ENCODE results near the gene ALOX12B.
"Not testable (repeated sequence)": the region's sequence is repeated elsewhere in the genome, so short reads cannot be mapped to it uniquely, and the experiment has no call there.

The ALOX12B gene

DNA sequence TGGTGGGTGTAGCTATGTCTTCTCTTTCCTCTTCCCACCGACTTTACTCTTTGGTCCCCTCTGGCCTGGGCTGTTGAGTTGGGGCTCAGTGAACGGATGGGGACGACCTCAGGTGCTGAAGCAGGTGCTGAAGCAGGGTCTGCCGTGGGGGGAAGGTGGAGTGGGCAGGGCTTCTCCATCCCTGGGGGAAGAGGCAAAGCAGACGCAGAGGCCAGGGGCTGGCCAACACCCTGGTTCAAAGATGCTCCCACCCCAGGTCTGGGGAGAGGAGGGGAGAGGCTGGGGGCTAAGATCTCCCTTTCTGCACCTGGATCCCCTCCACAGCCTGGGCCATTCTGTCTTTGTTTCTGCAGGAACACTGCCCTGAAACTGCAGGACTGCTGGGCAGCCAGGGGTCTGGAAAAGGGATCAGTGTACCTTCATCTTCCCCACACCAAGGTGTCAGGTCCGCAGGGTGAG lies 22.9 kb downstream of the ALOX12B start:
- DNase-seq (ENCODE audit: low read depth, low spot score), result no peak

GRCh38 chr17:8063761-8064534 lies 23.6 kb downstream of the ALOX12B start:
- no peak for DNase-seq (ENCODE audit: low read depth, low spot score)

DNA sequence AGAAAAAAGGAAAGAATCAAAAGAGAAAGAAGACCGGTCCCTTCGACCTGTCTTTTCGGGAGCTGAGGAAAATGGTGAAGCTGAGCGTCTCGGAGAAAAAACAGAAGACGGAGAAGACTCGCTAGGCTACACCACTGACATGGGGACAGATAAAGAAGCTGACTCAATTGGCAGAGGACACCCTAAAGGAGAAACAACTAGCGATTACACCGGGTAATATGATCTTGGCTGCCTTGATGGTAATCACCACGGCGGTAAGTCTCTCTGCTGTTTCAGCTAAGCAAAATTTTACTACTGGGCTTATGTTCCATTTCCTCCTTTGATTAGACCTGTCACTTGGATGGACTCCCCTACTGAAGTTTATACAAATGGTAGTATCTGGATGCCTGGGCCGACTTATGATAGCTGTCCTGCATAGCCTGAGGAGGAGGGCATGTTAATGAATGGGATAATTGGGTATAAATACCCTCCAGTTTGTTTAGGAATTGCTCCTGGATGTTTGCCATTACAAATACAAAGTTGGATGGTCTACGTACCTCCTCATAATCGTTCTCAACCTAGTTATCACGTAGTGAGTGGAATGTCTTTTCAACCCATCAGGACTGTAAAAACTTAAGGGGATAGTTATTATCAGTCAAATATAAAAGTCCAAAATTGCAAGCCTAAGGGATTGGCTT lies 24.6 kb downstream of the ALOX12B start:
- no peak for DNase-seq (ENCODE audit: low read depth, low spot score)

DNA sequence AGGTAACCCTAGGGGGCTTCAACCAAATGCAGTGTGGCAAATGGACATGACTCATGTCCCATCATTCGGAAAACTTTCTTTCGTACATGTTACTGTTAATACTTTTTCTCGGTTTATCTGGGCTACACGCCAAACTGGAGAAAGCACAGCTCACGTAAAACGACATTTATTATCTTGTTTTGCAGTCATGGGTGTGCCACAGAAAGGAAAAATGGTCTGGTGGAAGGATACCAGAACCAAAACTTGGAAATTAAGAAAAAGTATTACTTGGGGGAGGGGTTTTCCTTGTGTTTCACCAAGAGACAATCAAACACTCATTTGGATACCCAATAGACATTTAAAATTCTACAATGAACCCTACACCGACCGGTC lies 25.1 kb downstream of the ALOX12B start:
- no peak for DNase-seq (ENCODE audit: low read depth, low spot score)

GRCh38 chr17:8061851-8062250 lies 25.7 kb downstream of the ALOX12B start:
- DNase-seq (ENCODE audit: low read depth, low spot score), result not testable (repeated sequence)

DNA sequence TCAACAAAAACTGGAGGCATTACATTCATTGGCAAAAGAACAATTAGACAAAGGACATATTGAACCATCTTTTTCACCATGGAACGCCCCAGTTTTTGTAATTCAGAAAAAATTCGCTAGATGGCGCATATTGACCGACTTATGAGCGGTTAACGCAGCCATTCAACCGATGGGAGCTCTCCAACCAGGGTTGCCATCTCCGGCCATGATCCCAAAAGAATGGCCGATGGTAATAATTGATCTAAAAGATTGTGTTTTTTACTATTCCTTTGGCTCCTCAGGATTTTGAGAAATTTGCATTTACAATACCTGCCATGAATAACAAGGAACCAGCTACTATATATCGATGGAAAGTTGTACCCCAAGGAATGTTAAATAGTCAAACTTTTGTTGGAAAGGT lies 27.2 kb downstream of the ALOX12B start:
- peak; percentile 47 for DNase-seq (ENCODE audit: low read depth, low spot score)

DNA sequence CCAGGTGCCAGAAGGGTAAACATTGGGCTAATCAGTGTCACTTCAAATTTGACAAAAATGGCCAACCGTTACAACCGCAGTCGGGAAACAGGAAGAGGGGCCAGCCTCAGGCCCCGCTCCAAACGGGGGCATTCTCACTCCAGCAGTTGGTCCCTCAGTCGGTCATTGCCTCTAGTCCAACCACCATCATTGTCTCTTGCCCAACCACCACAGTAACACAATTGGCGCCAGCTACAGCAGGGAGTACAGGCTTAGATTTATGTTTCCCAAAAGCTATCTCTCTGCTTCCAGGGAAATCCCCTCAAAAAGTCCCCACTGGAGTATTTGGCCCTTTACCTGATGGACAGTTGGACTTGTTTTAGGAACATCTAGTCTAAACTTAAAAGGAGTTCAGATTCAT lies 28.4 kb downstream of the ALOX12B start:
- no peak for DNase-seq (ENCODE audit: low read depth, low spot score)

DNA sequence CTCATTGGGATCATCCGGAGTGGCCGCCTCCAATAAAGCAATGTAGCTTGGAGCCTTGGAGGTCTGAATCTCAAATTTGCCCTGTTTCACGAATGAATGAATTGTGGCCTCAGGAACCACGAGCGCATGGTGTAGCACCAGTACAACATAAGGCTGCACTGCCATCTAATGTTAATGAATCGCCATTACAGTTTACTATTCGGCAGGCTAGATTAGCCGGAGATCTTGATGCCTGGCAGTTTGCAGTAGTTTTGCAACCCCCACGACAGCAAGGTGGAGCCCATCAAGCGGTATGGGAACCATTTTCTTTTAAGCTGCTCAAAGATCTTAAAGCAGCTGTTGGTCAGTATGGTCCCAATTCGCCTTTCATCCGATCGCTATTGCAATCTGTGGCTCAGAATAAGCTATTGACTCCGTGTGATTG lies 29.8 kb downstream of the ALOX12B start:
- DNase-seq (ENCODE audit: low read depth, low spot score), result peak; percentile 14

GRCh38 chr17:8056976-8057625 lies 30.4 kb downstream of the ALOX12B start:
- DNase-seq (ENCODE audit: low read depth, low spot score), result no peak

GRCh38 chr17:8056232-8056975 lies 31.1 kb downstream of the ALOX12B start:
- DNase-seq (ENCODE audit: low read depth, low spot score), result no peak

DNA sequence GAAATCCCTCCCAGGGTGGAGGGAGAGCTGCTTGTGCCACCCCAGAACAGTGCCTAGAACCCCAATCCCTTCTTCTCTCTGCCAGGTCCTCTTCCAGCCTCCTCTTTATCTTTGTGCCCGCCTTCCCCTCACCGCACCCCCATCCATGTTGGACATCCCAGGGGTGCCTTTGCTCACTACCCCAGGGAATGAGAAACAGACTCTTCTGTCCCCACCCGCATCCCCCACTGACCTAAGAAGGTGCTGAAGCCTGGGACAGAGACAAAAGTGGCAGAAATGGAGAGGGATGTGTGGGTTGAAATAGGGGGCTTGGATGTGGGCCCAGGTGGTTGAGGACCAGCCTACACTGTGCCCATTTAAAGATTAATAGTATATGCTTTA lies 31.7 kb downstream of the ALOX12B start:
- DNase-seq (ENCODE audit: low read depth, low spot score), result no peak

GRCh38 chr17:8053600-8053999 lies 33.9 kb downstream of the ALOX12B start:
- no peak for DNase-seq (ENCODE audit: low read depth, low spot score)

- DNase-seq (ENCODE audit: low read depth, low spot score), result no peak
Measured at GRCh38 chr17:8052256-8053252, 35.0 kb downstream of the ALOX12B start.

DNA sequence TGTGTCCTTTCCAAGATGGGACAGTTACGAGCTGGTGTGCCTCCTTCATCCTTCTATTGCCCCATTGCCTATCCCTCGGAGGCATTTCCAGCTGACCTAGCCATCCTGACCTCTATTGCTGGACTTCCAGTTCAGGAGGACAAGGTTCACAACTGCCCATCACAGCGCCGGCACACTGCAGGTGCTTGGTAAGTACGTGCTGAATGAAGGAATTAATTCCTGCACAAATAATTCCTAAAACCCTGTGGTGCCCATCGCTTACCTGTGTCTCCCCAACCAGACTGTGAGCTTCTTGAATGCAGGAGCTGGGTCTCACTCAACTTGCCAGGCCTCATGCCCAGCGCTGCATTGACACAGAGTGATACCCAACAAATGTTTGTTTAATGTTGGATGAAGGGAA lies 35.7 kb downstream of the ALOX12B start:
- no peak for DNase-seq (ENCODE audit: low read depth, low spot score)

DNA sequence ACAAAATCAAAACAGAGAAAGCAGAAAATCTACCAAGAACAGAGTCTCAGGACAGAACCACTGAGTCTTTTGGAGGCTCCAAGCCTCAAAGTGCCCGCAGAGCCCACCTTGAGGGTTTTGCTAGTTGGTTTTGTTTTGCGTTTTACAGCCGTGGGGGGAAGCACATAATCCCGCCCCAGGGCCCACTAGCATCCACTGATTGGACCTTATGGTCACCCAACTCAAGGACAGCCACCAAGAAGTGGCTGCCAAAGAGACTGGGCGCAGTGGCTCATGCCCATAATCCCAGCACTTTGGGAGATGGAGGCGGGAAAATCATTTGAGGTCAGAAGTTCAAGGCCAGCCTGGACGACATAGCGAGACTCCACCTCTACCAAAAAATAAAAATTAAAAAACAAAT lies 38.8 kb downstream of the ALOX12B start:
- DNase-seq (ENCODE audit: low read depth, low spot score), result no peak

- DNase-seq (ENCODE audit: low read depth, low spot score), result no peak
Measured at GRCh38 chr17:8048236-8048635, 39.3 kb downstream of the ALOX12B start.

DNA sequence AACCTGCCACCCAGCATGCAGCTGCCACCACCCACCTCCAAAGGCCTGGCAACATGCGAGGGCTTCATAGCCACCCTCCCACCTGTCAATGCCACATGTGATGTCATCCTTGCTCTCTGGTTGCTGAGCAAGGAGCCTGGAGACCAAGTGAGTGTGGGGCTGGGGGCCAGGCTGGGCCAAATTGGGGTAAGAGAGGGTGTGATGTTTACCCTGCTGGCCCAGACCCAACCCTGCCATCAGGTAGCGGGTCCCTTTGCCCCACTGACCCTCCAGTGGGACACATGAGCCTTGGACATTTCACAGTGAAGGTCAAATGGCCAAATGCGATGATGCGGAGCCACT lies 39.8 kb downstream of the ALOX12B start:
- no peak for DNase-seq (ENCODE audit: low read depth, low spot score)

DNA sequence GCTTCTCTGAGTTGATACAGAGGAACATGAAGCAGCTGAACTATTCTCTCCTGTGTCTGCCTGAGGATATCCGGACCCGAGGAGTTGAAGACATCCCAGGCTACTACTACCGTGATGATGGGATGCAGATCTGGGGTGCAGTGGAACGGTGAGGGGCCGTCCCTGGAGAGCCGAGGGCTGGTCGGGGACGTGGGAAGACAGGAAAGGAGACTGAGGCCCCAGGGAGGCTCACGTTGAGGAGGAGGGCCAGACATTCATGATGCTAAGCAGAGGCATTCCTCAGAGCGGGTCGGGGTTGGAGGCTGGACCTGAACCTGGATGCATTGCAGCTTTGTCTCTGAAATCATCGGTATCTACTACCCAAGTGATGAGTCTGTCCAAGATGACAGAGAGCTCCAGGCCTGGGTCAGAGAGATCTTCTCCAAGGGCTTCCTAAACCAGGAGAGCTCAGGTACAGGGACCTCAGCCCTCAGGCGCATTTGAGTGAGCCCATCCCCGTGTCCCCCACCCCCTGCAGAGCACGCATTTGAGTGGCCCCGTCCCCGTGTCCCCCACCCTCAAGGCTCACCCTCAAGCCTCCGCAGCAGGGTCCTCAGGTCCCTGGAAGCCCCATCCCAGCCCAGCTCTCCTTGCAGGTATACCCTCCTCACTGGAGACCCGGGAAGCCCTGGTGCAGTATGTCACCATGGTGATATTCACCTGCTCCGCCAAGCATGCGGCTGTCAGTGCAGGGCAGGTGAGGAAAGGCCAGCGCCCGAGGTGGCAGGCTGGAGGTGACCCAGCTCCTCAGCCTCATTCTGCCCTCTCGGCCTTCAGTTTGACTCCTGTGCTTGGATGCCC lies 40.4 kb downstream of the ALOX12B start:
- no peak for DNase-seq (ENCODE audit: low read depth, low spot score)

DNA sequence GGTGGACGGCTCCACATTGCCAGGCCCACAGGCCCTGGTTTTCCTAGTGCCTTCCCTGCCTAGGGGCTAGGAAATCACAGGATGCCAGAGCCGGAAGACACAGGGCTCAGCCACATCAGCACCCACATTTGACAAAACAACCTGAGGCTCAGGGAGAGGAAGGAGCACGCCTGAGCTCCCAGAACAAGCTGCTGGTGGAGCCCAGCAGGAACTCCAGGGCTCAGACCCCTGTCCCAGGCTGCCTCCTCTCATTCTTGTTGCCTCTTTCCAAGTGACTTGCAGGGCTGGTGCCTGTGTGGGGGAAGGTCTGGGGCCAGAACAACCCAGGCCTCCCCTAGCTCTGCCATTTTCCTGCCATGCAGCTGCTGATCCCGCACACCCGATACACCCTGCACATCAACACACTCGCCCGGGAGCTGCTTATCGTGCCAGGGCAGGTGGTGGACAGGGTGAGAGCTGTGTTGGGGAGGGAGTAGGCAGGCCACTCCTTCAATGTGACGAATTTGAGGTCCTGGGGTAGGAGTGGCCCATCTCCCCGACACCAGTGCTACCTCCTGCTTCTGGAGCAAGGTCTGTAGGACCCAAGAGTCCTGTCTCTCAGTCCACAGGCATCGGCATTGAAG lies 41.1 kb downstream of the ALOX12B start:
- no peak for DNase-seq (ENCODE audit: low read depth, low spot score)
